Activated CD4-positive, alpha-beta memory T cell treated with anti-CD3 and anti-CD28 coated beads, Interleukin-2, amount 10 ng/mL, durations not matched to agents 7 days and 5 days (primary cell): ENCODE measurements around the gene ARHGAP10. TPM values are rescaled to one million over a fixed set of nuclear protein-coding genes. Genes with fewer than 3 reads are reported as not detected.

Experiments used
- CTCF ChIA-PET: fragments of 350-600 bp; sonication (Branson Sonifier 250); formaldehyde crosslinking; loops from one replicate; lab custom pipeline; 2021; ENCODE audit warnings: antibody characterized with exemption, inconsistent platforms; lab: Charles Lee
- POLR2A ChIA-PET: fragments of 350-600 bp; sonication (Branson Sonifier 250); formaldehyde crosslinking; loops from one replicate; lab custom pipeline; 2021; ENCODE audit warnings: antibody characterized with exemption; lab: Charles Lee
- DNase-seq: peaks from one replicate; pipeline ENCODE4 v3.0.0-alpha.2; 2020
- H3K27ac Mint-ChIP-seq: one replicate; pipeline ENCODE4 v1.8.0; 2021; ENCODE audit warnings: mild to moderate bottlenecking, mixed read lengths
- H3K27me3 Mint-ChIP-seq: one replicate; pipeline ENCODE4 v1.8.0; 2021; ENCODE audit warnings: mixed read lengths
- H3K36me3 Mint-ChIP-seq: one replicate; pipeline ENCODE4 v1.8.0; 2021; ENCODE audit warnings: low read depth, mixed read lengths
- H3K4me1 Mint-ChIP-seq: one replicate; pipeline ENCODE4 v1.8.0; 2021; ENCODE audit warnings: mixed read lengths
- H3K4me3 Mint-ChIP-seq: one replicate; pipeline ENCODE4 v1.8.0; 2021; ENCODE audit warnings: mild to moderate bottlenecking, mixed read lengths
- H3K9me3 Mint-ChIP-seq: one replicate; pipeline ENCODE4 v1.8.0; 2021; ENCODE audit warnings: mixed read lengths
- total RNA-seq, 2 experiments: library from RNA; stranded (reverse); gene quantifications; one replicate each; pipeline ENCODE4 v1.2.3, GENCODE V29; 2021

Gene ARHGAP10
- total RNA-seq, 2 experiments from 2014 or later, result 19.7 to 22.2 TPM

DNA sequence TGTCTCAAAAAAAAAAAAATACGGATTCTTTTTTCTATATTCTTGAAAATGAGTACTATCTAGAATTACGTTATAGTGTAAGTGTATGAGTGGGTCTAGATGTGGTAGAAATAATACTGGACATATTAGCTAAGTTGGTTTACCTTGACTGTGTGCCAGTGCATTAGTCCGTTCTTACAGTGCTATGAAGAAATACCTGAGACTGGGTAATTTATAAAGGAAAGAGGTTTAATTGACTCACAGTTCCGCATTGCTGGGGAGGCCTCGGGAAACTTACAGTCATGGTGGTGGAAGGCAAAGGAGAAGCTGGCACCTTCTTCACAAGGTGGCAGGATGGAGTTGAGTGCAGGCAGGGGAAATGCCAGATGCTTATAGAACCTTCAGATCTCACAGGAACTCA lies 92.4 kb downstream of the ARHGAP10 start:
- H3K4me3 Mint-ChIP-seq, result no peak overlapping the region
- CTCF ChIA-PET, result interaction anchor here (0.9 kb wide), 1 partner anchor 115 kb away, joined by 3 read pairs; no protein-coding TSS in a partner anchor
- H3K4me1 Mint-ChIP-seq, result peaks cover 7% of the 10 kb centered on the region
- DNase-seq, result no peak
- H3K27me3 Mint-ChIP-seq, result no peaks in the 10 kb centered on the region
- no peaks in the 10 kb centered on the region for H3K9me3 Mint-ChIP-seq
- POLR2A ChIA-PET, result no interaction called here
- H3K36me3 Mint-ChIP-seq, result peaks cover 22% of the 10 kb centered on the region
- H3K27ac Mint-ChIP-seq, result no peak overlapping the region

DNA sequence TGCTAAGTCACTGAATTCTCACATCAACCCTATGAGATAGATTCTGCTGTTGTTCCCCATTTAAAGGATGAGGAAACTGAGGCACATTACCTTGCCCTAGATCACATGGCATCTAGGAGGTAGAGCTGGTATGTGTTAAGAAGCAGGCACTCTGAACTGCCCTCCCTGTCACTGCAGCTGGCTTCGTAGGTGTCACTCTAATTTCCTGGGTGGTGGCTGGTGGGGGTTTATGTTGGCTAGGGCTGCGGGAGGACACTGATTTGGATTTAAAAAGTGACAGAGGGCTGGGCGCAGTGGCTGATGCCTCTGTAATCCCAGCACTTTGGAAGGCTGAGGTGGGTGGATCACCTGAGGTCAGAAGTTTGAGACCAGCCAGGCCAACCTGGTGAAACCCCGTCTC lies 93.0 kb downstream of the ARHGAP10 start:
- H3K4me1 Mint-ChIP-seq, result peaks cover 7% of the 10 kb centered on the region
- no peak for DNase-seq
- H3K9me3 Mint-ChIP-seq, result no peaks in the 10 kb centered on the region
- ChIA-PET POLR2A (no interaction called here), CTCF (interaction anchor here (0.9 kb wide), 1 partner anchor 116 kb away, joined by 3 read pairs; no protein-coding TSS in a partner anchor)
- H3K27ac Mint-ChIP-seq, result no peak overlapping the region
- no peaks in the 10 kb centered on the region for H3K27me3 Mint-ChIP-seq
- no peak overlapping the region for H3K4me3 Mint-ChIP-seq
- H3K36me3 Mint-ChIP-seq, result peaks cover 22% of the 10 kb centered on the region

DNA sequence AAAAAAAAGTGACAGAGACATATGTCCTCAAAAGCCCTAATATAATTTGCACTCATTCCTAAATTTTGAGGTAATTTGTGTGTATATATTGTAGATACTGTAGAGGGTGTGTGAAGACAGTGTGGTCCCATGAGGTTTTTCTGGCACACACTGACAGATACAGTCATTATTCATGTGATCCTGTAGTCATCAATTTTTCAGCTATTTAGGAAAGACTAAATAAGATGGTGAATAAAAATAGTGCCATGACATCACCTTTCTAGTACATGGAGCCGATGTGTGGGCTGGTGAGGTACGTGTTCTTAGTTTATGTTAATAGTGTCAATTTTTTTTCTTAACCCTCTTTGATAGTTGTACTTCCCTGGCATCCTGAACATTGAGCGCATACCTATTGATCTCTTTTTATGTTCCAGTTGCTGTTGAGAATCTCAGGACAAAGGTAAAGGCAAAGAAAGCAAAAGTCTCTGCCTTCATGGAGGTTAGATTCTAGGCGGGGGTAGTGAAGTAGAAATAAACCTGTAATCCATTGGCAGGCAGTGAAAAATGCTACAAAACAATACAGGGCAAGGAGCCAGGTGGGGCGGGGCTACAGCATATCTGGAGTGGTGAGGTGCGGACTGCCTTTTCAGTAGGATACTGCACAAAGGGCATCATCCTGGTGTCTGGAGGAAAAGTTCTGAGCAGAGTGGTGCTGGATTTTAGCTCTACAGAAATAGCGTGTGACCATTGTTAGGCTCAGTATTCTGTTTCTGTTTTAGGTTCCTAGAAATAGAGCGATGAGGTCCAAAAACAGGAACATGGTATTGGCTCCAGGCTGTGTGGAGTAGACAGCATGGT lies 93.8 kb downstream of the ARHGAP10 start:
- H3K36me3 Mint-ChIP-seq, result peaks cover 22% of the 10 kb centered on the region
- no peaks in the 10 kb centered on the region for H3K27me3 Mint-ChIP-seq
- H3K27ac Mint-ChIP-seq, result no peak overlapping the region
- ChIA-PET CTCF (no interaction called here), POLR2A (no interaction called here)
- peaks cover 7% of the 10 kb centered on the region for H3K4me1 Mint-ChIP-seq
- DNase-seq, result no peak
- no peak overlapping the region for H3K4me3 Mint-ChIP-seq
- no peaks in the 10 kb centered on the region for H3K9me3 Mint-ChIP-seq

DNA sequence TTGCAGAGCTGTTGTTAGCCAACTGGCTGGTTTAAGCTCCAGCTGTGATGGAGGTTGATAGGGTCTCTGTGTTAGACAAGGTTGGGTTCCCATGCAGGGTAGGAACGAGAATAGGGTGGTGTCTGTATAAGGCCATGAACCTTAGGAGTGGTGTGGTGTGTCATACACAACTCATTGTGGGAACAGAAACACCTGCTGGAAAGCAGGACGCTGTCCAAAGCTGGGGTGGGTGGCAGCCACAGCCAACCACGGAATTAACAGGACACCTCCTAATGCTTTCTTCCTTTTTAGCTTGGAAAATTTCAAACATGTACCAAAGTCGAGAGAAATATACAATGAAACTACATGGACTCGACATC lies 94.4 kb downstream of the ARHGAP10 start:
- Mint-ChIP-seq H3K27me3 (no peaks in the 10 kb centered on the region), H3K36me3 (peaks cover 22% of the 10 kb centered on the region), H3K4me1 (peaks cover 4% of the 10 kb centered on the region), H3K27ac (no peak overlapping the region), H3K4me3 (no peak overlapping the region), H3K9me3 (no peaks in the 10 kb centered on the region)
- no peak for DNase-seq
- CTCF ChIA-PET, result no interaction called here
- POLR2A ChIA-PET, result no interaction called here

DNA sequence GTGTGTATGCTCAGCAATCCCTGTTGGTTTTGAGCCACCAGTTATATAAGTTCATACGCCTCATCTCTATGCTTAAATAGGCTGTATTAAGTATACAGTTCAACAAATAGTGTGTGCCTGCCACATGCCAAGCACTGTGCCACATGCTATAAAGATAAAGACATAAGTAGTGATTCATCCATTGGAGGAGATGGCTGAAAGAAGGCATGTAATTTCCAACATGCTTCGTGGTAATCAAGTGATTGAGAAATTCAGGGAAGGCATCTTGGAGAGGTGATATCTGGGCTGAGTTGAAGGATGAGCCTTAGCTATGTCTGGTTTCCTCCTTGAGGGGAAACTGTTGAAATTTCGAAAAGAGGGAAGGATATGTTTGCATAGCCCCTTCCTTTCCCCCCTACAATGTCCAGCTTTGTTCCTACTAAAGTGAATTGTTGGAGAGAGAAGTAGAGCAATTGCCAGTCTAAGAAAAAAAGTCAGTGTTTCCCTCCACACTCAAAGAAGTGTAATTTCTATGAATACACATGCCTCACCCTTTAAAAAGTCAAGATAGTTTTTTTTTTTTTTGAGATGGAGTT lies 96.5 kb downstream of the ARHGAP10 start:
- peaks cover 36% of the 10 kb centered on the region for H3K36me3 Mint-ChIP-seq
- no peak overlapping the region for H3K4me3 Mint-ChIP-seq
- H3K9me3 Mint-ChIP-seq, result no peaks in the 10 kb centered on the region
- POLR2A ChIA-PET, result no interaction called here
- H3K4me1 Mint-ChIP-seq, result peaks cover 11% of the 10 kb centered on the region
- no peak overlapping the region for H3K27ac Mint-ChIP-seq
- CTCF ChIA-PET, result no interaction called here
- no peak for DNase-seq
- no peaks in the 10 kb centered on the region for H3K27me3 Mint-ChIP-seq

DNA sequence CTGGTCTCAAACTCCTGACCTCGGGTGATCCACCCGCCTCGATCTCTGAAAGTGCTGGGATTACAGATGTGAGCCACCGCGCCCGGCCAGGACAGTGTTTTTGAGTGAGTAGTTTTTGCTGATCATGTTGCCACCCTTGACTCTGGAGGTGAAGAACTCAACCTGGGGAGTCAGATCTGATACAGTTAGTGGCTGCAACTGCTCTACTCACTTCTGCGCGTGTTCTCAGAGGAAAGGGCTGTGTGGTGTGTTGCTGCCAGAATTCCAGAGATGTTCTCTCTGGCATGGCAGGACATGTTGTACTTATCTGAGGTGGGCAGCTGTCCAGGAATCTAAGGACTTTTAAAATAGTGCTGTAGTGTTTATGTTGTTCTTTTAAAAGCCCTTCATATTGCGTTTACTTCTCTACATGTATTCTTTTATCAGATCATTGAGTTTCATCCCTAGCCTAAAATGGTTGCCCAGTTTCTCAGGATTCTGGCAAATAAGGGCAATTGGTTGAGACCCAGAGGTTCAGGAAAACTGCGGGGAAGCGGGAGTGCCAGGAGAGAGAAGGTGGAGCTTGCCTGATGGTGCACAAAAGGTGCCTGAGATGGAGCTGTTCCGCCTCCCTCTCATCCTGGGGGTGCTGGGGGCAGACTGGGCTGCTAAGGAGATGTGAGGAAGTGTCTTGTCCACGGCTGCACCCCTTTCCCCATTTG lies 97.7 kb downstream of the ARHGAP10 start:
- Mint-ChIP-seq H3K36me3 (peaks cover 35% of the 10 kb centered on the region), H3K27ac (no peak overlapping the region), H3K4me1 (peaks cover 11% of the 10 kb centered on the region), H3K27me3 (no peaks in the 10 kb centered on the region), H3K4me3 (no peak overlapping the region), H3K9me3 (no peaks in the 10 kb centered on the region)
- ChIA-PET POLR2A (no interaction called here), CTCF (interaction anchor here (0.8 kb wide), 1 partner anchor 17 kb away, joined by 3 read pairs; no protein-coding TSS in a partner anchor)
- no peak for DNase-seq

DNA sequence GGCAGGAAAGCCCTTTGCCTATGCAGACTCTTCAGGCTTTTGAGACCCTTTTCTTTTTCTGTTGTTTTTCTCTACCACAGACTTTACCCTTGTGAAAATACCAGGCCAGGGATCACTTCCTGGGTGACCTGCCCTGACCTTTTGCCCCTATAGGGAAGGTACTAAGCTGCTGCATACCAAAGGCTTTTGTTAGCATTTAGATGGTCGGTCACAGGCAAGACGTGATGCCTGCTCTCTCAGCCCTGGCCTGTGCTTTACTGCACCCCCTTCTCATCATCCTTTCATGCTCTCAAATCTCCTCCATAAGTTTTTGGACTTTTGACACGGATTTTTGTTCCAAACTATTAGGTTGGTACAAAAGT lies 98.2 kb downstream of the ARHGAP10 start:
- Mint-ChIP-seq H3K4me3 (no peak overlapping the region), H3K27me3 (no peaks in the 10 kb centered on the region), H3K27ac (no peak overlapping the region), H3K36me3 (peaks cover 31% of the 10 kb centered on the region), H3K4me1 (peaks cover 12% of the 10 kb centered on the region), H3K9me3 (no peaks in the 10 kb centered on the region)
- CTCF ChIA-PET, result interaction anchor here (0.8 kb wide), 1 partner anchor 16 kb away, joined by 3 read pairs; no protein-coding TSS in a partner anchor
- POLR2A ChIA-PET, result no interaction called here
- no peak for DNase-seq

DNA sequence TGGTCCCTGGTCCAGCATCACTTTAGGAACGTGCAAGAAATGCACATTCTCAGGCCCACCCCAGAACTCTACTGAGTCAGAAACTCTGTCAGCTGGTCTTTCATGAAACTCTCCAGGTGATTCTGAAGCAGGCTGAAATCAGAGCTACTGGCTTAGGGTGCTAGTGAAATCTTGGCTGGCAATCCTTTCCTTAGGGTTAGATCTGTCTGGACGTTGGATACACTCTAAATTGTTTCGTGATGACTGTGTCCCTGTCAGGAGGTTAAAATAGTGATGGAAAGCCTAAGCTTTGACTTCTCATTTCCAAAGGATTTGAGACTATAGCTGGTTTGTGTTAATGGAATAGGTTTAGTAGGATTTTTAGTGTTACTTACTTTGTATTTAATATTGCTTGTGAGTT lies 99.1 kb downstream of the ARHGAP10 start:
- POLR2A ChIA-PET, result interaction anchor here (0.9 kb wide), 1 partner anchor 35 kb away, joined by 3 read pairs; no protein-coding TSS in a partner anchor
- CTCF ChIA-PET, result interaction anchor here (1.0 kb wide), 1 partner anchor 17 kb away, joined by 3 read pairs; no protein-coding TSS in a partner anchor
- H3K36me3 Mint-ChIP-seq, result peaks cover 25% of the 10 kb centered on the region
- no peak for DNase-seq
- H3K4me1 Mint-ChIP-seq, result peaks cover 14% of the 10 kb centered on the region
- H3K4me3 Mint-ChIP-seq, result no peak overlapping the region
- no peaks in the 10 kb centered on the region for H3K9me3 Mint-ChIP-seq
- no peak overlapping the region for H3K27ac Mint-ChIP-seq
- no peaks in the 10 kb centered on the region for H3K27me3 Mint-ChIP-seq

DNA sequence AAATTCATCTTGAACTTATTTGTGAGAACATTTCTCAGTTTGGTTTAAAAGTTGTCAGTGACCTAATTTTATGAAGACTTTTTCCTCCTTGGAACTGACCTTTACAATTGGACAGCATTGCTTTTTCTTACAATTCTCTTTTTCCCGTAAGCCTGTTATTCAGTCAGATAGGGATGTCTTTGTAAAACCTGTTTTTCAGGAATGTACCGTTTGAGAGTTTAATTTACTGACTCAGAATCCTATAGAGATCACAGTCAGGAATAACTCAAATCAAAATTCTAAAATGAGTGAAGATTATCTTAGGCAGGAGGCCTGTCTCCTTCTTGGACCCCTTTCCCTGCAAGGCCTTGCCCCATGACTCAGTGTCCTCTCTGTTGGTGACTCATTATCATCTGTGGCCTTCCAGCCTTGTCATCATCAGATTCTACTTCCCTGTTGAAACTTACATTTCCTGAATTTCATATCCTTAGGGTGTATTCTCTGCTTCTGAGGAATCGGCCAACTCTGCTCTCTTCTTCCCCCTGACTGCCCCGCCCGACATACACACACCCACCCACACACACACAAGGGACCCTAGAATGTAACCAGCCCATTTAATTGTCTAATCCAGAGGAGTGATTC lies 99.8 kb downstream of the ARHGAP10 start:
- no peak for DNase-seq
- Mint-ChIP-seq H3K27me3 (no peaks in the 10 kb centered on the region), H3K4me1 (peaks cover 19% of the 10 kb centered on the region), H3K36me3 (peaks cover 19% of the 10 kb centered on the region), H3K27ac (no peak overlapping the region), H3K9me3 (no peaks in the 10 kb centered on the region), H3K4me3 (no peak overlapping the region)
- CTCF ChIA-PET, result interaction anchor here (1.0 kb wide), 1 partner anchor 16 kb away, joined by 3 read pairs; no protein-coding TSS in a partner anchor
- POLR2A ChIA-PET, result interaction anchor here (0.9 kb wide), 1 partner anchor 34 kb away, joined by 3 read pairs; no protein-coding TSS in a partner anchor

DNA sequence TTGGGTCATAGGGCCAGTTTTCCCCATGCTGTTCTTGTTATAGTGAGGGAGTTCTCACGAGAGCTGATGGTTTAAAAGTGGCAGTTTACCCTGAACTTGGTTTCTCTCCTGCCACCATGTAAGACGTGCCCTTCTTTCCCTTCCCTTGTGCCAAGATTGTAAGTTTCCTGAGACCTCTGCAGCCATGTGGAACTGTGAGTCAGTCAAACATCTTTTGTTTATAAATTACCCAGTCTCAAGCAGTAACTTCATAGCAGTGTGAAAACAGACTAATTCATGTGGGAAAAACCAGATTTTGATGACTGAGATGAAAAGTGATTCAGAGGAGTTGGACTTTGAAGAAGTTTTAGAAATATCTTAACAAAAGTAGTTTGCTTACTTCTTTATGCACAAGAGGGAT lies 101.4 kb downstream of the ARHGAP10 start:
- no peak for DNase-seq
- Mint-ChIP-seq H3K4me1 (peaks cover 24% of the 10 kb centered on the region), H3K36me3 (peaks cover 16% of the 10 kb centered on the region), H3K4me3 (no peak overlapping the region), H3K27me3 (no peaks in the 10 kb centered on the region), H3K9me3 (no peaks in the 10 kb centered on the region), H3K27ac (no peak overlapping the region)
- CTCF ChIA-PET, result interaction anchor here (0.8 to 1.7 kb wide), 3 partner anchors 32 to 41 kb away, joined by 3 to 5 read pairs (median 3); no protein-coding TSS in a partner anchor
- POLR2A ChIA-PET, result interaction anchor here (1.5 kb wide), 1 partner anchor 9 kb away, joined by 3 read pairs; no protein-coding TSS in a partner anchor

DNA sequence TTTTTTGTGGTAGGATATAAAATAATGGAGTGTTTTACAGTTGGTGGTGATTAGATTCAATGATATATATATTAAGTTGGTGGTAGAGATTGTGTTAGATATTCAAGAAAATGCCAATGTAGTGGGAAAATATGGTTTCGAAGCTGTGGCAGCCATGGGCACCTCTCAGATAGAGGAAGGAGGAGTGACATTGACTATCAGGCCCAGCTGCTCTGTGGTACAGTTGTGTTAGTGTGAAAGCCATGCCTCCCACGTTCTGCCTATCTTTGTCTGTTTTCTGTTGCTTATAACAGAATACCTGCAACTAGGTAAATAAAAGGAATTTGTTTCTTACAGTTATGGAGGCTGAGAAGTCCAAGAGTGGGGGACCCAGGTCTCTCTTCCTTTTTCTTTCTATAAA lies 101.9 kb downstream of the ARHGAP10 start:
- H3K27ac Mint-ChIP-seq, result no peak overlapping the region

DNA sequence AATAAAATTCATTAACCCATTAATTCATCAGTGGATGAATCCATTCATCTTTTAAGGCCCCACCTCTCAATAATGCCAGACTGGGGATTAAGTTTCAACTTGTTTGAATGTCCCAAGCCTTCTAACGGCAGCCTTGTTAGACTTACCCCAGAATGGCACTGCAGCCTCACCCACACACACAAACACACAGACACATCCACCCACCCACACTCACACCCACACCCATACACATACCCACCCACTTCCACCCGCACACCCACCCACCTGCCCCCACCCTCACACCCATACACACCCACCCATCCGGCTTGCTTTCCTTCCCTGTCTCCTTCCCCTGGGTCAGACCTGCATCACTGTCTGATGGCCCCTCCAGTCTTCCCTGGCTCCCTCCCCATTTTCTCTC lies 102.6 kb downstream of the ARHGAP10 start:
- Mint-ChIP-seq H3K4me3 (no peak overlapping the region), H3K36me3 (peaks cover 16% of the 10 kb centered on the region), H3K9me3 (no peaks in the 10 kb centered on the region), H3K27me3 (no peaks in the 10 kb centered on the region), H3K27ac (no peak overlapping the region), H3K4me1 (peaks cover 24% of the 10 kb centered on the region)
- ChIA-PET CTCF (no interaction called here), POLR2A (no interaction called here)
- no peak for DNase-seq

More for the DNA sequence above, 101.9 kb downstream of the ARHGAP10 start:
- H3K9me3 Mint-ChIP-seq, result no peaks in the 10 kb centered on the region
- POLR2A ChIA-PET, result interaction anchor here (1.5 kb wide), 1 partner anchor 9 kb away, joined by 3 read pairs; no protein-coding TSS in a partner anchor
- peaks cover 16% of the 10 kb centered on the region for H3K36me3 Mint-ChIP-seq
- no peak for DNase-seq
- H3K4me3 Mint-ChIP-seq, result no peak overlapping the region
- CTCF ChIA-PET, result interaction anchor here (0.8 to 1.7 kb wide), 3 partner anchors 31 to 41 kb away, joined by 3 to 5 read pairs (median 3); no protein-coding TSS in a partner anchor
- H3K27me3 Mint-ChIP-seq, result no peaks in the 10 kb centered on the region
- peaks cover 24% of the 10 kb centered on the region for H3K4me1 Mint-ChIP-seq
